HepG2 (cell line): ENCODE measurements around the gene TTLL10. TPM values are rescaled to one million over a fixed set of nuclear protein-coding genes. Genes with fewer than 3 reads are reported as not detected.
A peak's percentile ranks its signal among the peaks of the same experiment; 100 is the strongest.

ENCODE experiments used
- ARNT2 ChIP-seq: sonication (generic); formaldehyde crosslinking; IDR thresholded peaks from 2 replicates; pipeline ENCODE4 v1.8.0; 2022; ENCODE audit warnings: mild to moderate bottlenecking, low read depth, missing genetic modification reagents, moderate library complexity
- ATF3 ChIP-seq: sonication (generic); formaldehyde crosslinking; IDR thresholded peaks from 2 replicates; pipeline ENCODE4 v1.4.0; 2020; ENCODE audit warnings: missing genetic modification reagents
- CCDC6 ChIP-seq: sonication (generic); formaldehyde crosslinking; IDR thresholded peaks from 2 replicates; pipeline ENCODE4 v1.8.1; 2022; ENCODE audit warnings: mild to moderate bottlenecking, missing genetic modification reagents, moderate library complexity
- KLF6 ChIP-seq: IDR thresholded peaks from 2 replicates; pipeline ENCODE4 v1.8.0; 2016; ENCODE audit warnings: missing biosample characterization, missing genetic modification reagents
- MEIS1 ChIP-seq: sonication (generic); formaldehyde crosslinking; IDR thresholded peaks from 2 replicates; pipeline ENCODE4 v1.9.0; 2021; ENCODE audit warnings: mild to moderate bottlenecking, missing genetic modification reagents, moderate library complexity, borderline replicate concordance
- NCOA5 ChIP-seq: sonication (generic); formaldehyde crosslinking; IDR thresholded peaks from 2 replicates; pipeline ENCODE4 v1.4.0; 2020; ENCODE audit warnings: missing genetic modification reagents
- NR2F1 ChIP-seq, 2 experiments: fragments of 450-650 bp in 1 of 2; formaldehyde crosslinking in 1 of 2; IDR thresholded peaks; 2 replicates each; pipeline versions ENCODE4 v1.5.0 to v1.6.1; 2016 to 2020; ENCODE audit warnings: mild to moderate bottlenecking in 1 of 2, missing compliant biosample characterization in 1 of 2, missing genetic modification reagents in 1 of 2, moderate library complexity in 1 of 2
- PLSCR1 ChIP-seq: sonication (generic); formaldehyde crosslinking; IDR thresholded peaks from 2 replicates; pipeline ENCODE4 v1.5.0; 2020; ENCODE audit warnings: missing genetic modification reagents, mild to moderate bottlenecking, borderline replicate concordance
- RARA ChIP-seq: IDR thresholded peaks from 2 replicates; pipeline ENCODE4 v1.6.1; 2016; ENCODE audit warnings: missing genetic modification reagents, missing compliant biosample characterization
- RBM39 ChIP-seq: fragments of 200-400 bp; formaldehyde crosslinking; IDR thresholded peaks from one replicate; pipeline ENCODE4 v1.6.1; 2018; ENCODE audit warnings: antibody characterized with exemption, mild to moderate bottlenecking, low read depth, low read length; ENCODE audit not compliant: poor library complexity, severe bottlenecking
- RFXANK ChIP-seq: IDR thresholded peaks from 2 replicates; pipeline ENCODE4 v1.6.1; 2016
- TEF ChIP-seq: sonication (generic); formaldehyde crosslinking; IDR thresholded peaks from 2 replicates; pipeline ENCODE4 v1.5.0; 2020; ENCODE audit warnings: missing genetic modification reagents
- ZBTB7A ChIP-seq: sonication (generic); formaldehyde crosslinking; IDR thresholded peaks from 2 replicates; pipeline ENCODE4 v1.8.0; 2022; ENCODE audit warnings: mild to moderate bottlenecking, missing genetic modification reagents
- ZC3H13 ChIP-seq: sonication (generic); formaldehyde crosslinking; IDR thresholded peaks from 2 replicates; pipeline ENCODE4 v1.8.1; 2023; ENCODE audit warnings: mild to moderate bottlenecking, missing genetic modification reagents, moderate library complexity
- ZMAT3 ChIP-seq: sonication (generic); formaldehyde crosslinking; conservative IDR thresholded peaks from 2 replicates; pipeline ENCODE4 v1.7.0; 2021; ENCODE audit warnings: missing genetic modification reagents
- ZNF20 ChIP-seq: sonication (generic); formaldehyde crosslinking; IDR thresholded peaks from 2 replicates; pipeline ENCODE4 v1.4.0; 2020; ENCODE audit warnings: mild to moderate bottlenecking, moderate library complexity, missing genetic modification reagents
- ZNF556 ChIP-seq: sonication (generic); formaldehyde crosslinking; IDR thresholded peaks from 2 replicates; pipeline ENCODE4 v1.4.0; 2020; ENCODE audit warnings: mild to moderate bottlenecking, missing genetic modification reagents, borderline replicate concordance
- ZNF768 ChIP-seq: sonication (generic); formaldehyde crosslinking; IDR thresholded peaks from 2 replicates; pipeline ENCODE4 v1.4.0; 2020; ENCODE audit warnings: missing genetic modification reagents
- ZNF788 ChIP-seq: sonication (generic); formaldehyde crosslinking; IDR thresholded peaks from 2 replicates; pipeline ENCODE4 v1.5.0; 2020; ENCODE audit warnings: mild to moderate bottlenecking, missing genetic modification reagents, borderline replicate concordance
- polyA plus RNA-seq, 8 experiments: library from polyadenylated mRNA; depleted of rRNA in 3 of 8; stranded (reverse) in 7 of 8; unstranded in 1 of 8; fragments of >200 nt; fragmentation: Illumina TruSeq in 4 of 8; extraction: Trizol in 4 of 8; gene quantifications; 2 replicates each; pipeline versions ENCODE4 v1.2.1 to v1.2.3, GENCODE V29; 2011 to 2016; ENCODE audit warnings: low read depth in 4 of 8, missing spikeins in 1 of 8, mixed read lengths in 1 of 8; ENCODE audit not compliant: insufficient read depth in 1 of 8
- total RNA-seq, 5 experiments: library from RNA; depleted of rRNA; stranded (reverse); fragments of >200 nt; fragmentation: Illumina TruSeq; extraction: Trizol; gene quantifications; 2 replicates each; pipeline ENCODE4 v1.2.3, GENCODE V29; 2016; ENCODE audit warnings: low read depth in 1 of 5
- TF ChIP-seq, protein P1 (sequence below), 2 experiments: sonication (generic) in 1 of 2; formaldehyde crosslinking in 1 of 2; IDR thresholded peaks; 2 replicates each; pipeline versions ENCODE4 v1.4.0 to v1.6.1; 2018 to 2020; ENCODE audit warnings: missing genetic modification reagents in 2 of 2, borderline replicate concordance in 1 of 2, low read depth in 1 of 2, mild to moderate bottlenecking in 1 of 2, missing biosample characterization in 1 of 2
- TF ChIP-seq, protein P2 (sequence below): sonication (generic); formaldehyde crosslinking; IDR thresholded peaks from 2 replicates; pipeline ENCODE4 v1.4.0; 2020; ENCODE audit warnings: missing genetic modification reagents
- TF ChIP-seq, protein P3 (sequence below): IDR thresholded peaks from 2 replicates; pipeline ENCODE4 v1.6.1; 2012; ENCODE audit warnings: inconsistent platforms

The TTLL10 gene
- total and polyA plus RNA-seq, 2 of the 13 experiments (the other 11 are each of a cell fraction or from before 2014, with no cell fraction given) = not detected

DNA sequence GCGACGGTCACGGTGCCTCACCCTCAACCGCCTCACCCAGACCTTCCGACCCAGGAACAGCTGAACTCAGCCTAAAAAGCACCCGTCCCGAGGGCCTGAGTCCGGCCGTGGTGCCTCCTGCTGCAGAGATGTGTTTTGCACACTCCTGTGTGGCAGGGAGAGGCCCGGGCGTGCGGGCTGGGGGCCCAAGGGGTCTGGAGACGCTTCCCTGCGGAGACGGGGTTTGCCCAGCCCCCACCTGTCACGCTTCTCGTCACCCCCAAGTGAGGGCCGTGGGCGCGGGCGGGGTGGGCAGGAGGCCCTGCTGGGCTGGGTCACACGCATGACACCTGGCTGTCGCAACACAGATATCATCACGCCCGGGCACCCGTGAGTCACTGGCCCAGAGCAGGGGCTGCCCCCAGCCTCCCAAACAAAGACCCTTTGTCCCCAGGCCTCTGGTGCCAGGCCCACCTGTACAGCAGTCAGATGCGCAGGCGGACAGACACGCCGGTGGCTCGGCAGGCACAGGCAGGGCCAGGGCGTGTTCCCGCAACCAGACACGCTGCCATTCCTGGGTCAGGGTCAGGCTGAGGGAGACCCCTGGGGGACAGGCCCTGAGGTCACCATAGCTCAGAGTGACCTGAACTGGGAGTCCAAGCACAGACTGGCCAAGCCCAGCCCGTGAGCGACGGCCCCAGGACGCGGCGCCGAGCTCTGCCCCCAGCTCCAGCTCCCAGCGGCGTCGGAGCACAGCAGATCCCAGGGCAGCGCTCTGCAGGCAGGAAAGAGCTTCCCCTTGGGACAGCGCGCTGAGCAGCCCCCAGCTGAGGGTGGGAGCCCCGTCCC, 64.4 kb downstream of the TTLL10 start (continued):
- TF ChIP-seq, protein P1, sequence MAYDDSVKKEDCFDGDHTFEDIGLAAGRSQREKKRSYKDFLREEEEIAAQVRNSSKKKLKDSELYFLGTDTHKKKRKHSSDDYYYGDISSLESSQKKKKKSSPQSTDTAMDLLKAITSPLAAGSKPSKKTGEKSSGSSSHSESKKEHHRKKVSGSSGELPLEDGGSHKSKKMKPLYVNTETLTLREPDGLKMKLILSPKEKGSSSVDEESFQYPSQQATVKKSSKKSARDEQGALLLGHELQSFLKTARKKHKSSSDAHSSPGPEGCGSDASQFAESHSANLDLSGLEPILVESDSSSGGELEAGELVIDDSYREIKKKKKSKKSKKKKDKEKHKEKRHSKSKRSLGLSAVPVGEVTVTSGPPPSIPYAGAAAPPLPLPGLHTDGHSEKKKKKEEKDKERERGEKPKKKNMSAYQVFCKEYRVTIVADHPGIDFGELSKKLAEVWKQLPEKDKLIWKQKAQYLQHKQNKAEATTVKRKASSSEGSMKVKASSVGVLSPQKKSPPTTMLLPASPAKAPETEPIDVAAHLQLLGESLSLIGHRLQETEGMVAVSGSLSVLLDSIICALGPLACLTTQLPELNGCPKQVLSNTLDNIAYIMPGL (CRISPR knock-in tag; IDR thresholded peaks at IDR 0.05; ENCODE audit: borderline replicate concordance in 1 of 2, low read depth in 1 of 2) = peak in 1 of 2 experiments; percentile 47; a peak in 2 of 4 replicates
- TF ChIP-seq CCDC6 (peak; percentile 82; the same call in 1 of the 2 replicates), ZNF788 (CRISPR knock-in tag) (peak; percentile 86), ZNF768 (CRISPR knock-in tag) (no peak), ARNT2 (0 out of 2 replicates have a peak, but pooled peaks have one; percentile 39), ZNF556 (no peak), ZBTB7A (CRISPR knock-in tag) (peak; percentile 98), RFXANK (CRISPR knock-in tag) (no peak), KLF6 (CRISPR knock-in tag) (peak; percentile 55; the same call in 1 of the 2 replicates), ZC3H13 (CRISPR knock-in tag) (peak; percentile 86; the same call in 1 of the 2 replicates), NR2F1 (CRISPR knock-in tag; IDR thresholded peaks at IDR 0.05) (peak; percentile 21 to 70; a peak in 2 of 4 replicates), MEIS1 (CRISPR knock-in tag) (peak; percentile 48; the same call in 1 of the 2 replicates), NCOA5 (no peak), PLSCR1 (CRISPR knock-in tag) (0 out of 2 replicates have a peak, but pooled peaks have one; percentile 11), RBM39 (peak; percentile 16), ZMAT3 (CRISPR knock-in tag) (peak; percentile 48; the same call in 1 of the 2 replicates), TEF (CRISPR knock-in tag) (no peak), ZNF20 (CRISPR knock-in tag) (no peak), ATF3 (peak; percentile 77), RARA (CRISPR knock-in tag) (peak; percentile 94)
- TF ChIP-seq, protein P2, sequence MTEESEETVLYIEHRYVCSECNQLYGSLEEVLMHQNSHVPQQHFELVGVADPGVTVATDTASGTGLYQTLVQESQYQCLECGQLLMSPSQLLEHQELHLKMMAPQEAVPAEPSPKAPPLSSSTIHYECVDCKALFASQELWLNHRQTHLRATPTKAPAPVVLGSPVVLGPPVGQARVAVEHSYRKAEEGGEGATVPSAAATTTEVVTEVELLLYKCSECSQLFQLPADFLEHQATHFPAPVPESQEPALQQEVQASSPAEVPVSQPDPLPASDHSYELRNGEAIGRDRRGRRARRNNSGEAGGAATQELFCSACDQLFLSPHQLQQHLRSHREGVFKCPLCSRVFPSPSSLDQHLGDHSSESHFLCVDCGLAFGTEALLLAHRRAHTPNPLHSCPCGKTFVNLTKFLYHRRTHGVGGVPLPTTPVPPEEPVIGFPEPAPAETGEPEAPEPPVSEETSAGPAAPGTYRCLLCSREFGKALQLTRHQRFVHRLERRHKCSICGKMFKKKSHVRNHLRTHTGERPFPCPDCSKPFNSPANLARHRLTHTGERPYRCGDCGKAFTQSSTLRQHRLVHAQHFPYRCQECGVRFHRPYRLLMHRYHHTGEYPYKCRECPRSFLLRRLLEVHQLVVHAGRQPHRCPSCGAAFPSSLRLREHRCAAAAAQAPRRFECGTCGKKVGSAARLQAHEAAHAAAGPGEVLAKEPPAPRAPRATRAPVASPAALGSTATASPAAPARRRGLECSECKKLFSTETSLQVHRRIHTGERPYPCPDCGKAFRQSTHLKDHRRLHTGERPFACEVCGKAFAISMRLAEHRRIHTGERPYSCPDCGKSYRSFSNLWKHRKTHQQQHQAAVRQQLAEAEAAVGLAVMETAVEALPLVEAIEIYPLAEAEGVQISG (CRISPR knock-in tag) = peak; percentile 61
- TF ChIP-seq, protein P3, sequence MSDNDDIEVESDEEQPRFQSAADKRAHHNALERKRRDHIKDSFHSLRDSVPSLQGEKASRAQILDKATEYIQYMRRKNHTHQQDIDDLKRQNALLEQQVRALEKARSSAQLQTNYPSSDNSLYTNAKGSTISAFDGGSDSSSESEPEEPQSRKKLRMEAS = no peak
